ENCODE measurements around the gene LDB2.

GRCh38 chr4:16705341-16705740, 193.1 kb downstream of the LDB2 start:
- no peak for TF ChIP-seq CTCF (IDR thresholded peaks at IDR 0.05)
- no peak for TF ChIP-seq POLR2A (IDR thresholded peaks at IDR 0.05; ENCODE audit: low read length)

Data from A549 (cell line).